GM21723 (cell line): ENCODE results near the gene ZFP92.

ENCODE experiments used
- ATAC-seq: cut with Tn5 transposase; IDR thresholded peaks from one replicate; pipeline ENCODE4 v1.9.1; 2021; ENCODE audit warnings: mild to moderate bottlenecking, moderate library complexity; ENCODE audit not compliant: unreplicated experiment

ZFP92 gene

DNA sequence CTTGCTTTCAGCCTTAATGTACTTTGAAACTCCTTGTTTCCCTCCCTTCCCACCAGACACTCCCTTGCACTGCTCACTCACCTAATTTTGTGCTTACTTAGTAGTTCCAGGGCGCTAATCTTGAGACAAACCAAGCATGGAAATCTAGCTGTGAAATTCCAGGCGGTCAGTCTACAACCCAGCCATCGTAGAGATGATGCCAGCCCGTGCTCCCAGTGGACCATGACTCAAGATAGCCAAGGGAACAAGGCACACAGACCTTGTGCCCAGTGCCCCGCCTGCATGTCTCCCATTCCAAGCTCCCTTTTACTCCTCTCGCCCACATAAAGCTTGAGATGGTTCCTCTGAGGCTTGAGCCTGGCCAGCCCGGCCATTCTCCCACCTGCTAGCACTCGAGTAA is 23.5 kb downstream of the ZFP92 start:
- no peak for ATAC-seq

DNA sequence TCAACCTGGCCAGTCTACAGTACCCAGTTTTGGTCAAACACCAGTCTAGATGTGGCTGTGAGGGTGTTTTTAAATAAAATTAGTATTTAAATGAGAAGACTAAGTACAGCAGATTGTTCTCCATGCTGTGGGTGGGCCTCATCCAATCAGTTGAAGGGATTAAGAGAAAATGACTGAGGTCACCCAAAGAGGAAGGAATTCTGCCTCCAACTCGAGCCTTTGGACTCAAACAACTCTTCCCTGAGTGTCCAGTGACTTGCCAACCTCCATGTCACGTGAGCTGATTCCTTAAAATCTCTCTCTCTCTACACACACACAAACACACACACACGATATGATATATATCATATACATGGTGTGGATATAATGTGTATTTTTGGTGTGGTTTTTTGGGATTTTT is 24.6 kb downstream of the ZFP92 start:
- ATAC-seq = no peak

DNA sequence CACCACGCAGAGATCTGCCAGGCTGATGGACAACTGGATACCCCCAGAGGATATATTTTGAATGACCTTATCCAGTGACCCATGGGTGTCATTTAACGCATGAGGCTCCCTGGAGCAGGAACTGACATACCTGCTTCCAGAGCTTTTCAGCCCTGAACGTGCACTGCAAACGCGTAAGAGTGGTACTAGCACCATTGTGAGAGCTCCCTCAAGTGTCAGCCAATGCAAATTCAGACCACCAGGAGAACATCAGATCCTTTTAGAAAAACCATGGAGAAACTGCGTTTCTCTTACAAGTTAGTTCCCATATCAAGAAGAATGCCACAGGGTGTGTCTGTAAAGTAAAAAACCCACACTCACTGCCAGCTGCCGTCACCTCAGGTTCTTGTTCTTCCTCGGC is 27.3 kb downstream of the ZFP92 start:
- no peak for ATAC-seq

DNA sequence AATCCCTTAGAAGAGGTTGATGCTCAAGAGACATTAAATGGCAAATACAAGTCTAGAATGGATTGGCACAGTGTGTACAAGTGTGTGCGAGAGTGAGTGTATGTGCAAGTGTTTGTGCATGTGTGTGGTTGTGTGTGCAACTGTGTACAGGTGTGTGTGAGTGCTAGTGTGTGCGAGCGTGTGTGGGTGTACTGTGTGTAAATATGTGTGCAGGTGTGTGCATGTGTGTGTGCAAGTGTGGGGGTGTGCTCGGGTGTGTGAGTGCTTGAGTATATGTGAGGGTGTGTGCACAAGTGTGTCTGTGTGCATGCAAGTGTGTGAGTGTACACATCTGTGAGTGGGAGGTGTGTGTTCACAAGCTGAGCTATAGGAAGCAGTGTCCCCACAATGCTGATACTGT is 28.7 kb downstream of the ZFP92 start:
- no peak for ATAC-seq

DNA sequence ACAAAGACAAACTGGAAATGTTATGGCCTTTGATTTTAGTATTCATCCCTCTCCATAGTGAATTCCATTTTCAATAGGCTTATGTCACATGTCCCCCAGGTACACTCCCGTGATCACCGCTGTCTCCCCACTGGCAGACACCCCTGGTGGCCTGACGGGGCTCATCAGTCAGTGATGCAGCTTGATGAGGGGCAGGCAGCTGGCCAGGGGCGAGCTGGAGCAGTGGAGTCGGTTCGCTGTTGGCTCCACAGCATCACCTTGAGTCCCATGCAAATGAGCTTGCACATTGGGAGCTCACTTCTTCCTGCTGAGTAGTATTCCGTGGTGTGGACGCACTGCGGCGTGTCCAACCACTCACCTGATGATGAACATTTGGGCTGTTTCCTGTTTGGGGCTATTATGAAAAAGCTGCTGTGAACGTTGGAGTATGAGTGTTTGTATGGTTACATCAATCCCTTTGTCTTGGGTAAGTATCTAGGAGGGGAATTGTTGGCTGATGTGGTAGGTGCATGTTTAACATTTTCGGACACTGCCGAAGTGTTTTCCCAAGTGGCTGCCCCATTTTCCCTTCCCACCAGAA is 29.4 kb downstream of the ZFP92 start:
- ATAC-seq = no peak

DNA sequence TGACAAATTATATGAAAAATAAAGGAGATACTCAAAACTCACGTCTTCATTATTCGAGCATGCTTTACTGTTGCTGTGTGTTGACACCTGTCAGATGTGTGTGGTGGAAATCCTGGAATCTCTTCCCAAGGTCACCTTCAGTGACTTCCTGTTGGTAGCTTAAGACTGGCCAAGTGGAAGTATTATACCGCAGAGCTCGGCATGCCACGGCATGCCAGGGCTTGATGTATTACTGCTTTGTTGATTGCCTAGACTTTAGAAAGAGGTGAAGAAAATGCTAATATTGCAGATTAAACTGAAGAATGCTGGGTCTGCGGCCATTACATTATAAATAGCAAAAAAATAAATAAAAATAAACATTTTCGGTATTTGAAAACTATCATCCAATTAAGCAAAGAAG is 30.0 kb downstream of the ZFP92 start:
- no peak for ATAC-seq

DNA sequence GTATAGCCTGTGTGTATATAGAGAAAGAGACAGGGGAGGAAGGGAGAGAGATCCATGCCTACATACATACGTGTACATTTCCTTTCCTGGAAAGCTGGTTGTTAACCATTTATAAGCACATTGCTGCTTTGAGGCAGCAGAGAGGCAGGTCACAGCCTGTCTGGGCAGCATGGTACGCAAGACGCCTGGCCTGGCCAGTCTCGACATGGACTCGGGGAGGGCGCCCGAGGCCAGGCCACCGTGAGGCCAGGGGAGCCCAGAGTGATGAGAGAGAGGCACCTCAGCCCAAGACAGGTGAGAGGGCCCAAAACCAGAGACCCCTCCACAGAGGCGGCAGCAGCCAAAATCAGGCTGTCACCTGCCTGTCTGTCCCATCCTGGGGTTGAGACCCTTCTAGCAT is 30.7 kb downstream of the ZFP92 start:
- no peak for ATAC-seq

DNA sequence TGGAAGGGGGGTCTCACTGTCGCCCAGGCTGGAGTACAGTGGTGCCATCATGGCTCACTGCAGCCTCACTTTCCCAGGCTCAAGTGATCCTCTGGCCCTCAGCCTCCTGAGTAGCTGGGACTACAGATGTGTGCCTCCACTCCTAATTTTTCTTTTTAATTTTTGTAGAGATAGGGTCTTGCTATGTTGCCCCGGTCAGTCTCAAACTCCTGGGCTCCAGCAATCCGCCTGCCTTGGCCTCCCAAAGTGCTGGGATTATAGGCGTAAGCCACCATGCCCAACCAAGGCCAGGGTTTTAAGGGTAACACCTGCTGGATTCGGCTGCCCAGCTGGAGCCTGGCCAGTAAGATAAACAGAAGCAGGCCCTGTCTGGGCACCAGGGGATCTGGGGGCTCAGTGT is 31.2 kb downstream of the ZFP92 start:
- ATAC-seq = no peak

DNA sequence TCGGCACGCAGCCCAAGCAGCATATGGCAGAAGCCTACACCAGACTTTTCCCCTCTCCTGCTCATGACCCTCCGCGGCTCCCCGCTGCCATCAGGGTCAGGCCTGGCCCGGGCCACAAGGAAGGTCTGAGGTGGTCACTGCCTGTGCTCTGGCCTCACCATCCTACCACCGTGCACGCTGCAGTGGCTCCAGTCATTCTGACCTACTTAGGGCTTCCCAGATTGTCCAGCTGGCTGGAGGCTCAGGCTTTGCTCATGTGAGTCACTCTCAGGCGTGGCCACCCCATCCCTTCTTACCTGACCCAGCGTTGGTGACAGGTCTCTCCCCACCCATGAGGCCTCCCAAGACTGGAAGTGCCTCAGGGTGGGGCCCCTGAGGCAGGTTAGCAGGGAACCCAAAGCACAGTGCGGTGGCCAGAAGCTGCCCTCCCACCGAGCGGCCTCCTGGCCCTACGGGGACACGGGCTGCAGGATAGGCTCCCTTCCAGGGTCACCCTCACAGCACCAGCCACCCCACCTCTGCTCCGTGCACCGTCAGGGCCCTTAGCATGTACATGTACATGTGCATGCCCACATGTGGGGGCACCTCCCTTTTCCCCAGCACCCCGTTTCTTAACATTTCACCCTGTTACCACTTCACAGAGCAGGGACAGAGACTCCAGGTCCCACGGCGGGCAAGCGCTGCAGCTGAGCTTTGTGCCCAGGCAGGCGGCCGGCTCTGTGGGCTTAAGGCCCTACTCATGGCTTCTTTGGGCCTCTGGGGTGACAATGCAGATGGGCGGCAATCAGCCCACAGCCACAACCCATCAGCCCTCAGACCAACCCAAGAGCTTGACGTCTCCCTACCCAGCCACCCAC is 32.4 kb downstream of the ZFP92 start:
- ATAC-seq = no peak

DNA sequence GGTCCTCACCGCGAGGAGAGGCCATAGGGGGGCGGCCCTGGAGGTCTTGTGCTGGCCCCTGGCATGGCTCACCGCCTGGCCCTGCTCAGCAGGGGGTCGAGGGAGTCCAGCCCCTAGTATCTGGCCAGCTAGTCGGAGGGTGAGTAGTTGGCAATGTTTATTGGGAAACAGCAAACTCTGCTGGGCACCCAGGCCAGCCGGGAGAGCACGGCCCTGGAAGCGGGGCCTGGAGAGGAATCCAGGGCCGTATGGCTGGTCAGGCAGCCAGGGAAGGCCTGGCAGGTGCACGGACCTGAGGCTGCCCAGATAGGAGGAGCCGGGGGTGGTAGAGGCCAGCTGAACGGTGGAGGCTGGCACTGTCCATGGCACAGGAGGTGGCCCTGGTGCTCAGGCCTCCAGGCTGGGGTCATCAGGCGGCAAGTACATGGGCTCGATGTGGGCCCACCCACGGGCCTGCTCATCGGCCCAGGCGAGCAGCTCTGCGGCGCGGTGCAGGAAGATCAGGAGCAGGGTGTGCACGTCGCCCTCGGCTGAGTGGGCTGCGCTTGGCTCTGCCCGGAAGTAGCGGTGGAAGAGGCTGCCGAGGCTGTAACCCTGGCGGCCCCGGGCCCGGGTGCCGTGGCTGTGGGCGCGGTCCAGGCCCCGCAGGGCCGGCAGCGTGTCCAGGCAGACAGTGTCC is 33.2 kb downstream of the ZFP92 start:
- ATAC-seq = no peak

DNA sequence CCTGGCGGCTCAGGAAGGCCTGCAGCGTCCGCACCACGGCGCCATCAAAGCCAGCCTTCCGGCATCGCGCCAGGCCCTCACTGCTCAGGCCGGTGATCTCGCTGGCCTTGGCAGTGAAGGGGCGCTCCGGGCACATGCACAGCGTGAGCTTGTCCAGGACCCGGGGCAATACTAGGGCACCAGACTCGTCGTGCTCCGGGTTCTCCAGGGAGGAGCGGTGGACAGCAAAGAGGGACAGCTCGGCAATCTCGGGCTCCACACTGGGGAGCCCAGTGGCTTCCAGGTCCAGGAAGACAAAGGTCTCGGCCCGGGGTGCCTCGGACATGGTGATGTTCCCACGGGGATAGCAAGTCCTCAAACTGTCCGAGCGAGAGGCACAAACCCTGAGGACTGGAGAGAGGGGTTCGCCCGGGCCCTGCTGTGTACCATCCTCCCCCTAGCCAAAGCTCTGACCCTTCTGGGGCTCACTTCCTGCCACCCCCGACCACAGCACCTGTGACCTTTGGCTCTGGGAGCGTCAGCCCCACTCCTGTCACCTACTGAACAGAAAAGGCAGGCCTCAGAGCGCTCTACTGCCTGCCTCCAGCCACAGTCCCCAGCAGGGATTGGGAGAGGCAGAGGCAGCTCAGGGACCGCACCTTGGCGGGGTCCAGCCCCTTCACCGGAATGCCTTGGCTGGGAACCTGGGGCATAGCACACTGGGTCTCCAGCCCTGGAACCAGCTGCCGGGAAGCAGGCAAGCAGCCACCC is 34.0 kb downstream of the ZFP92 start:
- no peak for ATAC-seq

DNA sequence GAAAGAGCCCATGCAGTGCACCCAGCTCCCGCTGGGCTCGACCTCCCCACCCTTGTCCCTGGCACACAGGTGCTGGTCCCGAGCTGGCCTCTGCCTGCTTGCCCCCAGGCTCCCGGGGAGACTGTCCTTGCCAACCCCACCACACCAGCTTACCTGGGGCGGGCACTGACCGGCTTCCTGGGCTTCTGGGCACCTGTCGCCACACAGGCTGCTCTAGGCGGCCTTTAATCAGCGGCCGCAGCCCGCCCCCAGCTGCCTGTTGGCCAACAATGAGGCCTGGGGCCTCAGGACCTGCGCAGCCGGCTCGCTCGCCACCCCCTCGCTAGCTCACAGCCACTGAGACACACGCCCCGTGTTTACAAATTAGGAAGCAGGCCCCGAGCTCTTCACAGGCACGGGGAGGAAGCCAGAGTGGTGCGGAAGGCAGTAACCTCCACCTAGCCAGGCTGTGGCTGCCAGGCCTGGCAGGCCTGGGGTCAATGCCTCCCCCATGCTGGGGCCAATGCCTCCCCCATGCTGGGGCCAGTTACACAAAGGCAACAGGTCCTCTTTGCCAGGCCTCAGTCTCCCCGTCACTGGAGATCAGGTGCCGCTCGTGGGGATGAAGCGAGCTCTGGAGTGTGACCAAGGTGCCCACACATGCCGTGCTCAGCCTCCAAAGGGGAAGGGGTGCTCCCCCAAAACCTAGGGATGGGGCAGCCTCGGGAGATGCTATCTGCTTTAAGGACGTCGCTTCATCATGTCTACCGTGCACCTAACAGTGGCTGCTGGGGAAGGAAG is 34.8 kb downstream of the ZFP92 start, which contains the start of gene TREX2:
TREX2 (minus strand) TSS at position 201 of the 780 bp plus-strand sequence. CDS start 626 bp downstream, outside the sequence.
- no peak for ATAC-seq

DNA sequence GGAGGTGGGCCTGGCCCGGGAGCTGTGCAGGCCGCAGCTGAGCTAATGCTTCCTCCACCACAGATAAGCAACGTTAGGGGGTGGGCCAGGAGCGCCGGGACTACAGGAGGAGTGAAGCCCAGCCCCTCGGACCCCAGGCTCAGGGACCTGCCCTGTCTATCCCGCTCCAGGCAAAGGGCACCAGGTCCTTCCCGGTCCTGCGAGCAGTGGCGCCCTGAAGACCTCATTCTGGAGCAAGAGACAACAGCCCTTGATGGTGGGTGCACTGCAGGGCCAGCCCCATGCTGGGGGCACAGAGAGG is 35.3 kb downstream of the ZFP92 start:
- ATAC-seq = no peak

DNA sequence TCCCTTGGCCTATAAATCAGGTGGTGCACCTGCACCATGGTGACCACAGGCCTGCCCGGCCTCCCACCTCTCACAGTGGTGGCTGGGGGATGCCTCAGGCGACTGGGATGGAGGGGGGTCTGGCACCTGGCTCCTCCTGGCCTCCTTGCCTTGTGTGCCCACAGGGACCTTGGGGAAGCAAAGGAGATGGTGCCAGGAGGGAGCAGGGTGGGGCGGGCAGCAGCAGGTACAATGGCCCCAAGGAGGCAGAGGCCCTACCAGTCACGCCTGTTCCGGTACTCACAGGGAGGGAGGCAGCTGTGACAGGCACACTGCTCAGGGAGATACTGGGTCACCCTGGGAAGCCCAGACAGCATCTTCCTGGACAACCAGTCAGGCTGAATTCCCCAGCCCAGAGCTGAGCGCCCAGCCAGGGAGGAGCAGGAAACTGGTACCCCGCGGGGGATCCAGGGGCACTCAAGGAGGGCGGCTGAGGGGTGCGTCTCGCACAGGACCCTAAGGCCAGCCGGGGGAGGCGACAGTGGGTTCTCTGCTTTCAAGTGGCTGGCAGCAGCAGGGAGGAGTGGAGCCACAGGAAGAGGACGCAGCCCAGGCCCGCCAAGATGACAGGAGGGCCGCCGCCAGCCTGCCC is 35.8 kb downstream of the ZFP92 start:
- ATAC-seq = no peak

DNA sequence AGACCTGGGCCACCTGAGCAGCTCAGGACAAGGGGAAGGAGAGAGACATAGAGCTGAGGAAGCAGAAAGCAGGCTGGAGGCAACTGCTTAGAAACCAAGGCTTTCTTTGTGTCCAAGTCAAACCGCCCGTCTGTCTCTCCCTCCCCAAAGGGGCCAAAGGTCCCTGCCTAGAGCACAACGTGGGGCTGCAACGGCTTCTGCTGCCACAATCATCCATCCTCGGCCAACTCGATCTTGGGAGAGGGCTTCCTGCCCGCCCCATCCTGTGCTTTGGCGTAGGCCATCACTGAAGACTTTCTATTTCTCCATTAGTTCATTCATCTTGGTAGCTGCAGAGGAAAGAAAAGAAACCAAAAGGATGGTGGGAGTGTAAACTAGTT is 36.3 kb downstream of the ZFP92 start:
- no peak for ATAC-seq

DNA sequence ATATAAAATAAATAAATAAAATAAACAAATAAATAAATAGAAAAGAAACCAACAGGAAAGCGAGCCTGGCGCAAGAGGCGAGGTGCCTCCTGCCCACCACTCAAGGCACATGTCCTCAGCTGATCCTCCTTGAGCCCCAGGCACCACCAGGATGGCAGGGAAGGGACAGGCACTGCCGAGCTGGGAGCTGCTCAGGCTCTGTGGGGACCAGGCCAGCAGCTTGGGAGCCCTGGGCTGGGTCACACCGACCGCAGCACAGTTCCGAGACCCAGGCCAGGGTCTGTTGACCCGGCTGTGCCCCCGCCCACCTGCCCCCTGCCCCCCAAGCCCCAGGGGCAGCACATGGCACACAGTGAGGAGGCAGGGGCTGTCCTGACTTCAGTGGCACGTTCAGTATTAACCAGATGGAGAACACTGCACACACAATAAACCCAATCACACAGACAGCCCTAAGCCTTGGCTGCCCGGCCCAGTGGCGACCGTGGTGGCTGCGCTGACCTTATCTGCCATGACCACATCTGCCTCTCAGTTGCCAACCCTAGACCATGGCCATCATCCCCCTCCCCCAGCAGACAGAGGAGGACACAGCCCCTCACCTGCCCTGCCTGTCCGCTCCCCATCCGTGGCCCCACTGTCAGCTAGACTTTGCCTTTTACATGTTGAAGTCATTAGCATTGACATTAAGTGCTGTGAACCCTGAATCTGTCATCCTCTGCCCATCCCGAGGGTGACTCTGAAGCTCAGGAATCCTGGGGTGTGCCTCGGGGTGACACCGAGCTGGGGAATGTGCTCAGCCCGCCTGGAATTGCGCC is 37.5 kb downstream of the ZFP92 start:
- ATAC-seq = no peak

DNA sequence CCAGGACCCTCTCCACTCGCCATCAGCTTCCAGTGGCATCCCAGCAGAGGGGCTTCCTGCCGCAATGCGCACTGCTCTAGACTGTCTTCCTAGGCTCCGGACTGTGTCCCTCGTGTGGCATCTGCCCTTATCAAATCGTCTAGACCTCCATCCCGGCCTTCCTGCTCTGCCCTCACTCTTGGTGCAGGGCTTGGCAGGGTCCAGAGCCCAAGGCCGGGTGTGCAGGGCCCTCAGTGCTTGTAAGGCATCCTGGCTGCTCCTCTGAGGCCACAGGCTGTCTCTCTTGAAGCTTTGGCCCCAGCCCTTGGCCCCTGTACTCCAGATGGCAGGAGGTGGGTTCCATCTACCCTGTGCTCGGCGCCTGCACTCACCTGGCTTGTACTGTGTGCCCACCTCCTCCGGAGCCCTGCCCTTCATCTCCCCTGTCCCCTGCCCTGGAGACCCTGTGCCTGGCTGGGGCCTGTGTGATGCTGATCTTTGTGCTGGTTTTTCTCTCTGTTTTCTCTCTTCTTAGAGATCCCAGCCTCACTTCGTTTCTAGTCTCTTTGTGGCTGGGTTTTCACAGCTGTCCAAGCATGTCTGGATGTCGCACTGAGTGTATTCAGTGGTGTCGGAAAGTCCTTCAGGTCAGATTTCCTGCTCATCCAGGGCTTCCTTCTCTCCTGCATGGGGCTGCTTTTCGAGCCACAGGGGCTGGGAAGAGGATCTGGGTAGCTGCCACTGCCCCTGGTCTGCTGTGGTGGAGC is 38.3 kb downstream of the ZFP92 start:
- ATAC-seq = no peak

DNA sequence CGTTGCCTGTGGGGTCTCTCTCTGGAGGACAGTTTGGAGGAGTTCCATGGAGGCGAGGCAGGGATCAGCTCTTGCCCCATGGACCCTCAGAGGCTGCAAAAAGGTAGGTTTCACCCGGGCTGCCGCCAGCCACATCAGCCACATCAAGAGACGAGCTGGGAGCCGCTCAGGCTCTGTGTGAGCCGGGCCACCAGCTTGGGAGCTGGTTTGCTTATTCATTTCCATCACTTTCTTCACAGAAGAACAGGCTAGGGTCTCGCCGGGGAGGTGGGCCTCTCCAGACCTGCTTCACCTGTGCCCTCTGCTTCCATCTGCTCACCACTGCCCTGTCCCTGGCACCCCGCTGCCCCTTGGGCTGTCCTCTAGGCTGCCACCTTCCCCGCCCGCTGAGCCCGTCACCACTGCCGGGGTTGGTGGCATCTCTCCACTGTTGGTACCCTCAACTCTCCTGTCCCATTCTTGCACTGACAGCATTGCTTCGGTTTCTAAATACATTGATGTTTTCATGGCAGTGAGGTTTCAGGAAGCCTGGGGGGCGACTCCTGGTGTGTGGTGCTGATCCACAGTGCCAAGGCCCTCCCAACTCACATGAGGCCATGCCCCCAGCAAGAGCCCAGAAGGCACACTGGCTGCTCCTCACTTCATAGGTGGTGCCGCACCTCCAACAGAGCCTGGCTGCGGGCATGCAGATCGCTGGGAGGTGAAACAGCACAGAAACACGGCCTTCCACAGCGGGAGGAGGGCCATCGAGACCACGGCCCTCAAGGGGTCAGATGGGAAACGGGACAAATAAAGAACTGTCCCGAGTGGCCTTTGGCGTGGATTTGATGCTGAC is 39.1 kb downstream of the ZFP92 start:
- ATAC-seq = no peak
